GM12878 (cell line): Measurements from ENCODE around the gene ANXA4. TPM values are rescaled to one million over a fixed set of nuclear protein-coding genes. Genes with fewer than 3 reads are reported as not detected.
A peak's percentile ranks its signal among the peaks of the same experiment; 100 is the strongest.

Experiments
- ATAC-seq: fragments of 200-7000 bp; cut with Tn5 transposase; 3 replicates; pipeline ENCODE4 v1.9.1; 2020; ENCODE audit warnings: mild to moderate bottlenecking, moderate library complexity
- BruUV-seq: library from RNA; stranded (reverse); fragments of 400-500 nt; replicated peaks from 2 replicates; lab custom pipeline; 2021; lab: Mats Ljungman, UMichigan
- CTCF ChIA-PET: fragments of 300-600 bp; sonication (Branson Sonifier 250); formaldehyde crosslinking; extraction: SDS; loops from one replicate; lab custom pipeline; 2021; ENCODE audit warnings: inconsistent platforms; lab: Yijun Ruan, JAX
- POLR2A ChIA-PET: fragments of 350-600 bp; formaldehyde crosslinking; extraction: SDS; loops from one replicate; lab custom pipeline; 2021; ENCODE audit warnings: inconsistent platforms; lab: Charles Lee
- RAD21 ChIA-PET: fragments of 300-600 bp; sonication (Branson Sonifier 250); formaldehyde crosslinking; loops from one replicate; lab custom pipeline; 2023; ENCODE audit warnings: antibody characterized with exemption; ENCODE audit not compliant: unreplicated experiment; lab: Charles Lee
- SMC1A ChIA-PET: fragments of 300-600 bp; sonication (Branson Sonifier 250); formaldehyde crosslinking; loops from one replicate; lab custom pipeline; 2023; ENCODE audit not compliant: unreplicated experiment, uncharacterized antibody; lab: Charles Lee
- DNase-seq: peaks from one replicate; pipeline ENCODE4 v3.0.0-alpha.2; 2011; ENCODE audit warnings: low read depth, low spot score
- FAIRE-seq: peaks from 3 replicates; lab custom pipeline; 2011; peaks lifted over from hg19 to GRCh38; lab: Jason Lieb, UNC
- H2AFZ ChIP-seq: 2 replicates; pipeline ENCODE4 v1.6.0; 2011; ENCODE audit warnings: low read depth, low read length, control low read depth; ENCODE audit not compliant: control insufficient read depth
- H3K27ac ChIP-seq: 2 replicates; pipeline ENCODE4 v1.5.1; 2011; ENCODE audit warnings: control low read depth; ENCODE audit not compliant: control insufficient read depth, insufficient read depth
- H3K27me3 ChIP-seq, 2 experiments: replicated peaks in 1 of 2; 2 replicates each; pipeline versions ENCODE4 v1.6.0 to v1.6.1; 2011; ENCODE audit warnings: low read length in 1 of 2; ENCODE audit not compliant: control insufficient read depth in 2 of 2, insufficient read depth in 2 of 2
- H3K36me3 ChIP-seq, 2 experiments: 2 replicates each; pipeline ENCODE4 v1.5.1; 2011; ENCODE audit warnings: low read length in 1 of 2; ENCODE audit not compliant: control insufficient read depth in 2 of 2, insufficient read depth in 2 of 2
- H3K4me1 ChIP-seq: 2 replicates; pipeline ENCODE4 v1.6.1; 2011; ENCODE audit warnings: mild to moderate bottlenecking, low read length, moderate library complexity, mixed read lengths; ENCODE audit not compliant: control insufficient read depth, insufficient read depth
- H3K4me2 ChIP-seq: 2 replicates; pipeline ENCODE4 v1.6.0; 2011; ENCODE audit warnings: control low read depth; ENCODE audit not compliant: control insufficient read depth, insufficient read depth
- H3K4me3 ChIP-seq: fragments of 200-600 bp; sonication (generic); 2 replicates; pipeline ENCODE4 v1.5.1; 2016
- H3K79me2 ChIP-seq: 2 replicates; pipeline ENCODE4 v1.6.0; 2011; ENCODE audit warnings: low read length; ENCODE audit not compliant: control insufficient read depth, insufficient read depth
- H3K9ac ChIP-seq: 2 replicates; pipeline ENCODE4 v1.8.0; 2011; ENCODE audit warnings: low read length, control low read depth, mixed read lengths; ENCODE audit not compliant: control insufficient read depth, insufficient read depth
- H3K9me3 ChIP-seq: replicated peaks from 3 replicates; pipeline ENCODE4 v1.5.1; 2011; ENCODE audit warnings: mild to moderate bottlenecking, low read length; ENCODE audit not compliant: control insufficient read depth, insufficient read depth
- H4K20me1 ChIP-seq: 2 replicates; pipeline ENCODE4 v1.6.0; 2011; ENCODE audit not compliant: control insufficient read depth, insufficient read depth
- IKZF1 ChIP-seq: fragments of 450-650 bp; conservative IDR thresholded peaks from 2 replicates; pipeline ENCODE4 v1.6.1; 2017; ENCODE audit warnings: antibody characterized with exemption, mild to moderate bottlenecking
- ZNF207 ChIP-seq: fragments of 450-650 bp; IDR thresholded peaks from 2 replicates; pipeline ENCODE4 v1.6.1; 2014; ENCODE audit warnings: antibody characterized with exemption, mild to moderate bottlenecking, borderline replicate concordance
- ZZZ3 ChIP-seq: IDR thresholded peaks from 2 replicates; pipeline ENCODE4 v1.6.1; 2011; ENCODE audit warnings: low read depth; ENCODE audit not compliant: control insufficient read depth, insufficient read length
- WGBS: methylation state at CpG from one replicate; pipeline ENCODE4 v1.1.6; 2016; ENCODE audit warnings: low lambda C conversion rate; ENCODE audit not compliant: insufficient replicate concordance, insufficient coverage; ENCODE audit errors: missing lambda C conversion rate; 5-methylcytosine and 5-hydroxymethylcytosine counted together
- in situ Hi-C: fragments of 300-500 bp; cut with MboI; formaldehyde crosslinking; loops from 9 replicates; pipeline ENCODE4 v1.14.3; 2018; ENCODE audit warnings: mixed read lengths
- intact Hi-C: fragments of 100-400 bp; cut with micrococcal nuclease; formaldehyde crosslinking; loops from one replicate; pipeline ENCODE4 v1.14.2; 2022; ENCODE audit not compliant: unreplicated experiment
- polyA plus RNA-seq, 11 experiments: library from polyadenylated mRNA; depleted of rRNA in 4 of 11; unstranded in 6 of 11; stranded (reverse) in 5 of 11; fragments of >200 nt; fragmentation: Nextera tagmentation in 4 of 11; fragmentation: Illumina TruSeq in 1 of 11; extraction: Ambion mirVana in 4 of 11; extraction: Trizol in 1 of 11; gene quantifications; 1 replicate in 1 of 11; 2 replicates in 10 of 11; pipeline versions ENCODE4 v1.2.1 to v1.2.3, GENCODE V29; 2011 to 2016; ENCODE audit warnings: inconsistent platforms in 2 of 11, missing spikeins in 2 of 11, low read depth in 1 of 11
- total RNA-seq, 4 experiments: library from RNA; depleted of rRNA in 3 of 4; stranded (reverse); fragments of >200 nt in 3 of 4; fragmentation: Illumina TruSeq in 1 of 4; extraction: Trizol in 1 of 4; gene quantifications; 2 replicates each; pipeline versions ENCODE4 v1.2.1 to v1.2.3, GENCODE V29; 2013 to 2021
- TF ChIP-seq, protein P1 (sequence below): IDR thresholded peaks from 2 replicates; pipeline ENCODE4 v1.6.1; 2011; ENCODE audit warnings: borderline replicate concordance, low read depth, mild to moderate bottlenecking, moderate library complexity, low read length; ENCODE audit not compliant: insufficient read depth, poor library complexity, severe bottlenecking

ANXA4 gene
- total and polyA plus RNA-seq, 10 of the 15 experiments (the other 5 are each of a cell fraction or from before 2014, with no cell fraction given) = 16.3 to 97.2 (median 71.0) TPM

DNA sequence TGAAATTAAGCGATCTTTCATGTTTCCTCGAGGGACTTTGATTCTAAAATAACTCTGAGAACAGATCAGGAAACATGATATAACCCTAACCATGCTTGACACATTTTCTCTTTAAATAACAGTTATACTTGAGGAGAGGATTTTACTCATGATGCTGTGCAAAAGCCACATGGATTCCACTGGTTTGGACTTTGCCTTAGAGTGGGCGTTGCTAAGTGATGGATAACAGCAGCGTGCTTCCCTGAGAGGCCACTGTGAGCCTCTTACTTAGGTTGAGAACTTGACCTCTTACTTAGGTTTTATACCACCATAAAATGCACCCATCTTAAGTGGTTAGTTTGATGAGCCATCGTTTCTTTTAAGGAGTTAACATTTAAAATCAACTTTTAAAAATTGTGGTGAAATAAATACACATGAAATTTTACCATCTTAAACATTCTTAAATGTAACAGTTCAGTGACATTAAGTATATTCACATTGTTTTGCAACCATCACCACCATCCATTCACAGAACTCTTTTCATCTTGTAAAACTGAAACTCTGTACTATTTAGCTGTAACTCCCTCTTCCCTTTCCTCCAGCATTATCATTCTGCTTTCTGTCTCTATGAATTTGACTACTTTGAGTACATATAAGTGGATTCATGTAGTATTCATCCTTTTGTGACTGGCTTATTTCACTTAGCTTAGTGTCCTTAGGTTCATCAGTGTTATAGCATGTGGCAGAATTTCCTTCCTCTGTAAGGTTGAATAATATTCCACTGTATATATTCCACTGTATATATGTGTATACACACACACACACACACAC is 22.6 kb downstream of the ANXA4 start (continued):
- peak; percentile 45 for TF ChIP-seq IKZF1

DNA sequence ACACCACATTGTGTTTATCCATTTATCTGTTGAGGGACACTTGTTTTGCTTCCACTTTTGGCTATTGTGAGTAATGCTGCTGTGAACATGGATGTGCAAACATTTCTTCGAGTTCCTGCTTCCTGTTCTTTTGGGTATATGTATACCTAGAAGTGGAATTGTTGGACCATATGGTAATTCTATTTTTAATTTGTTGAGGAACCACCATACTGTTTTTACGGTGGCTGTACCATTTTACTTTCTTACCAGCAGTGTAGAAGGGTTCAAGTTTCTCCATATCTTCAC is 23.1 kb downstream of the ANXA4 start:
- H3K27me3 ChIP-seq = no peaks in the 10 kb centered on the region
- in situ Hi-C loops = no loop called here
- ChIA-PET SMC1A (interaction anchor here (0.9 to 5.7 kb wide), 7 partner anchors 9 to 52 kb away, joined by 3 to 40 read pairs (median 4); no protein-coding TSS in a partner anchor), CTCF (interaction anchor here (0.7 to 4.4 kb wide), 4 partner anchors 9 to 40 kb away, joined by 3 to 28 read pairs (median 5); no protein-coding TSS in a partner anchor), RAD21 (interaction anchor here (1.0 to 3.0 kb wide), 7 partner anchors 9 to 51 kb away, joined by 4 to 12 read pairs (median 5); partner anchors contain the start of gene ANXA4), POLR2A (interaction anchor here (1.0 to 1.3 kb wide), 4 partner anchors 9 to 24 kb away, joined by 3 to 8 read pairs (median 4); no protein-coding TSS in a partner anchor)
- peak overlapping the region; percentile 63 for H3K4me2 ChIP-seq
- H3K9me3 ChIP-seq = no peaks in the 10 kb centered on the region
- H3K4me3 ChIP-seq = no peak overlapping the region
- no TSS peak for BruUV-seq
- H2AFZ ChIP-seq = no peak overlapping the region
- H3K36me3 ChIP-seq = no peaks in the 10 kb centered on the region
- no peak for TF ChIP-seq ZZZ3
- 0 out of 2 replicates have a peak, but pooled peaks have one; percentile 28 for TF ChIP-seq ZNF207
- TF ChIP-seq, protein P1, sequence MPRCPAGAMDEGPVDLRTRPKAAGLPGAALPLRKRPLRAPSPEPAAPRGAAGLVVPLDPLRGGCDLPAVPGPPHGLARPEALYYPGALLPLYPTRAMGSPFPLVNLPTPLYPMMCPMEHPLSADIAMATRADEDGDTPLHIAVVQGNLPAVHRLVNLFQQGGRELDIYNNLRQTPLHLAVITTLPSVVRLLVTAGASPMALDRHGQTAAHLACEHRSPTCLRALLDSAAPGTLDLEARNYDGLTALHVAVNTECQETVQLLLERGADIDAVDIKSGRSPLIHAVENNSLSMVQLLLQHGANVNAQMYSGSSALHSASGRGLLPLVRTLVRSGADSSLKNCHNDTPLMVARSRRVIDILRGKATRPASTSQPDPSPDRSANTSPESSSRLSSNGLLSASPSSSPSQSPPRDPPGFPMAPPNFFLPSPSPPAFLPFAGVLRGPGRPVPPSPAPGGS = peak; percentile 9
- no peak for DNase-seq
- H3K9ac ChIP-seq = no peak overlapping the region
- FAIRE-seq = peak; percentile 41
- H4K20me1 ChIP-seq = no peaks in the 10 kb centered on the region
- peak overlapping the region; percentile 61 for H3K27ac ChIP-seq
- no peak for ATAC-seq
- peaks cover 53% of the 10 kb centered on the region for H3K4me1 ChIP-seq
- WGBS = 0% methylated on average over 2 of the region's 2 CpGs
- H3K79me2 ChIP-seq = peaks cover 10% of the 10 kb centered on the region
- intact Hi-C loops = loop anchor here (2.0 kb wide), 1 partner anchor 52 kb away; no protein-coding TSS in a partner anchor
